ENCODE data around the gene CACNB2.

The CACNB2 gene

GRCh38 chr10:18261063-18261610 lies 120.9 kb downstream of the CACNB2 start:
- H2BK120ac ChIP-seq (ENCODE audit: low read depth, low read length), result no peak overlapping the region
- H2BK5ac ChIP-seq (ENCODE audit: low read depth, low read length, poor library complexity, severe bottlenecking), result no peak overlapping the region
- no peak overlapping the region for H3K14ac ChIP-seq (ENCODE audit: low read length in 2 of 2)
- no peak overlapping the region for H2BK15ac ChIP-seq (ENCODE audit: low read depth, poor library complexity, severe bottlenecking)
- H3K27me3 ChIP-seq (ENCODE audit: control insufficient read depth in 1 of 2, insufficient read depth in 1 of 2, low read length in 2 of 2), result no peaks in the 10 kb centered on the region
- H4K91ac ChIP-seq (ENCODE audit: low read length), result no peak overlapping the region
- H3K9ac ChIP-seq (ENCODE audit: low read length), result peak overlapping the region; percentile 55
- H4K8ac ChIP-seq (ENCODE audit: low read length), result no peak overlapping the region
- no peak overlapping the region for H3K18ac ChIP-seq (ENCODE audit: low read depth in 1 of 2, low read length in 2 of 2)
- DNase-seq, result no peak
- H2AFZ ChIP-seq (ENCODE audit: low read depth, low read length), result no peak overlapping the region
- no peak overlapping the region for H2BK12ac ChIP-seq (ENCODE audit: low read length in 2 of 2)
- no peaks in the 10 kb centered on the region for H3K4me1 ChIP-seq (ENCODE audit: control insufficient read depth, insufficient read depth, low read depth, low read length)
- H3K27ac ChIP-seq (ENCODE audit: low read length, poor library complexity, severe bottlenecking), result no peak overlapping the region
- WGBS, result 78% methylated on average over 15 of the region's 15 CpGs
- H3K79me1 ChIP-seq (replicated peaks; ENCODE audit: low read length, poor library complexity, severe bottlenecking), result no peaks in the 10 kb centered on the region
- no peaks in the 10 kb centered on the region for H3K36me3 ChIP-seq (ENCODE audit: control insufficient read depth in 1 of 2, insufficient read depth in 2 of 2, low read depth in 1 of 2, low read length in 2 of 2)
- no peak overlapping the region for H3K4me2 ChIP-seq (ENCODE audit: low read length, poor library complexity, severe bottlenecking)
- no peak overlapping the region for H3K4ac ChIP-seq (ENCODE audit: low read depth in 1 of 2, low read length in 2 of 2)
- peak overlapping the region in 1 of 2 experiments; percentile 59 for H3K4me3 ChIP-seq (ENCODE audit: insufficient read depth in 1 of 2, low read depth in 1 of 2, low read length in 2 of 2)
- H3K9me3 ChIP-seq (ENCODE audit: control insufficient read depth, low read length), result no peaks in the 10 kb centered on the region
- H3K23ac ChIP-seq (ENCODE audit: low read length in 2 of 2), result no peak overlapping the region
- H2AK5ac ChIP-seq (ENCODE audit: low read length, severe bottlenecking), result no peak overlapping the region

- Histone ChIP-seq H4K91ac (ENCODE audit: low read length) (no peak overlapping the region), H3K18ac (ENCODE audit: low read depth in 1 of 2, low read length in 2 of 2) (no peak overlapping the region), H3K36me3 (ENCODE audit: control insufficient read depth in 1 of 2, insufficient read depth in 2 of 2, low read depth in 1 of 2, low read length in 2 of 2) (no peaks in the 10 kb centered on the region), H3K14ac (ENCODE audit: low read length in 2 of 2) (no peak overlapping the region), H3K9me3 (ENCODE audit: control insufficient read depth, low read length) (no peaks in the 10 kb centered on the region), H3K27me3 (ENCODE audit: control insufficient read depth in 1 of 2, insufficient read depth in 1 of 2, low read length in 2 of 2) (no peaks in the 10 kb centered on the region), H2BK5ac (ENCODE audit: low read depth, low read length, poor library complexity, severe bottlenecking) (no peak overlapping the region), H3K9ac (ENCODE audit: low read length) (peak overlapping the region; percentile 40), H3K4me2 (ENCODE audit: low read length, poor library complexity, severe bottlenecking) (no peak overlapping the region), H2AFZ (ENCODE audit: low read depth, low read length) (no peak overlapping the region), H3K4ac (ENCODE audit: low read depth in 1 of 2, low read length in 2 of 2) (no peak overlapping the region), H3K23ac (ENCODE audit: low read length in 2 of 2) (no peak overlapping the region), H3K4me1 (ENCODE audit: control insufficient read depth, insufficient read depth, low read depth, low read length) (no peaks in the 10 kb centered on the region), H3K4me3 (ENCODE audit: insufficient read depth in 1 of 2, low read depth in 1 of 2, low read length in 2 of 2) (no peak overlapping the region), H4K8ac (ENCODE audit: low read length) (no peak overlapping the region), H2BK15ac (ENCODE audit: low read depth, poor library complexity, severe bottlenecking) (no peak overlapping the region), H2AK5ac (ENCODE audit: low read length, severe bottlenecking) (no peak overlapping the region), H3K79me1 (replicated peaks; ENCODE audit: low read length, poor library complexity, severe bottlenecking) (no peaks in the 10 kb centered on the region), H2BK120ac (ENCODE audit: low read depth, low read length) (no peak overlapping the region), H2BK12ac (ENCODE audit: low read length in 2 of 2) (no peak overlapping the region), H3K27ac (ENCODE audit: low read length, poor library complexity, severe bottlenecking) (no peak overlapping the region)
- WGBS, result 92% methylated on average over 5 of the region's 5 CpGs
- no peak for DNase-seq
These were observed 121.6 kb downstream of the CACNB2 start for GRCh38 chr10:18261768-18262231.

GRCh38 chr10:18264466-18265050 lies 124.3 kb downstream of the CACNB2 start:
- no peaks in the 10 kb centered on the region for H3K36me3 ChIP-seq (ENCODE audit: control insufficient read depth in 1 of 2, insufficient read depth in 2 of 2, low read depth in 1 of 2, low read length in 2 of 2)
- no peak overlapping the region for H3K4ac ChIP-seq (ENCODE audit: low read depth in 1 of 2, low read length in 2 of 2)
- no peak overlapping the region for H3K27ac ChIP-seq (ENCODE audit: low read length, poor library complexity, severe bottlenecking)
- 78% methylated on average over 4 of the region's 5 CpGs for WGBS
- no peak overlapping the region for H3K14ac ChIP-seq (ENCODE audit: low read length in 2 of 2)
- no peaks in the 10 kb centered on the region for H3K4me1 ChIP-seq (ENCODE audit: control insufficient read depth, insufficient read depth, low read depth, low read length)
- H4K91ac ChIP-seq (ENCODE audit: low read length), result no peak overlapping the region
- H3K79me1 ChIP-seq (replicated peaks; ENCODE audit: low read length, poor library complexity, severe bottlenecking), result no peaks in the 10 kb centered on the region
- no peak overlapping the region for H3K4me3 ChIP-seq (ENCODE audit: insufficient read depth in 1 of 2, low read depth in 1 of 2, low read length in 2 of 2)
- H4K8ac ChIP-seq (ENCODE audit: low read length), result no peak overlapping the region
- no peak overlapping the region for H3K18ac ChIP-seq (ENCODE audit: low read depth in 1 of 2, low read length in 2 of 2)
- H2AFZ ChIP-seq (ENCODE audit: low read depth, low read length), result no peak overlapping the region
- H3K9me3 ChIP-seq (ENCODE audit: control insufficient read depth, low read length), result no peaks in the 10 kb centered on the region
- no peaks in the 10 kb centered on the region for H3K27me3 ChIP-seq (ENCODE audit: control insufficient read depth in 1 of 2, insufficient read depth in 1 of 2, low read length in 2 of 2)
- H3K9ac ChIP-seq (ENCODE audit: low read length), result no peak overlapping the region
- H2AK5ac ChIP-seq (ENCODE audit: low read length, severe bottlenecking), result no peak overlapping the region
- no peak overlapping the region for H3K4me2 ChIP-seq (ENCODE audit: low read length, poor library complexity, severe bottlenecking)
- no peak overlapping the region for H3K23ac ChIP-seq (ENCODE audit: low read length in 2 of 2)
- DNase-seq, result no peak
- no peak overlapping the region for H2BK5ac ChIP-seq (ENCODE audit: low read depth, low read length, poor library complexity, severe bottlenecking)
- H2BK15ac ChIP-seq (ENCODE audit: low read depth, poor library complexity, severe bottlenecking), result no peak overlapping the region
- no peak overlapping the region for H2BK120ac ChIP-seq (ENCODE audit: low read depth, low read length)
- H2BK12ac ChIP-seq (ENCODE audit: low read length in 2 of 2), result no peak overlapping the region

- H2AK5ac ChIP-seq (ENCODE audit: low read length, severe bottlenecking), result no peak overlapping the region
- no peaks in the 10 kb centered on the region for H3K4me1 ChIP-seq (ENCODE audit: control insufficient read depth, insufficient read depth, low read depth, low read length)
- no peak overlapping the region for H3K9ac ChIP-seq (ENCODE audit: low read length)
- no peak overlapping the region for H3K4me2 ChIP-seq (ENCODE audit: low read length, poor library complexity, severe bottlenecking)
- no peak overlapping the region for H3K23ac ChIP-seq (ENCODE audit: low read length in 2 of 2)
- no peak overlapping the region for H3K14ac ChIP-seq (ENCODE audit: low read length in 2 of 2)
- no peaks in the 10 kb centered on the region for H3K36me3 ChIP-seq (ENCODE audit: control insufficient read depth in 1 of 2, insufficient read depth in 2 of 2, low read depth in 1 of 2, low read length in 2 of 2)
- no peak overlapping the region for H4K91ac ChIP-seq (ENCODE audit: low read length)
- H2BK120ac ChIP-seq (ENCODE audit: low read depth, low read length), result no peak overlapping the region
- no peak overlapping the region for H2BK5ac ChIP-seq (ENCODE audit: low read depth, low read length, poor library complexity, severe bottlenecking)
- H3K9me3 ChIP-seq (ENCODE audit: control insufficient read depth, low read length), result no peaks in the 10 kb centered on the region
- H3K18ac ChIP-seq (ENCODE audit: low read depth in 1 of 2, low read length in 2 of 2), result no peak overlapping the region
- no peak overlapping the region for H3K4ac ChIP-seq (ENCODE audit: low read depth in 1 of 2, low read length in 2 of 2)
- no peak overlapping the region for H2BK15ac ChIP-seq (ENCODE audit: low read depth, poor library complexity, severe bottlenecking)
- DNase-seq, result no peak
- no peaks in the 10 kb centered on the region for H3K27me3 ChIP-seq (ENCODE audit: control insufficient read depth in 1 of 2, insufficient read depth in 1 of 2, low read length in 2 of 2)
- no peak overlapping the region for H2BK12ac ChIP-seq (ENCODE audit: low read length in 2 of 2)
- no peak overlapping the region for H4K8ac ChIP-seq (ENCODE audit: low read length)
- no peak overlapping the region for H2AFZ ChIP-seq (ENCODE audit: low read depth, low read length)
- no peak overlapping the region for H3K4me3 ChIP-seq (ENCODE audit: insufficient read depth in 1 of 2, low read depth in 1 of 2, low read length in 2 of 2)
- no peaks in the 10 kb centered on the region for H3K79me1 ChIP-seq (replicated peaks; ENCODE audit: low read length, poor library complexity, severe bottlenecking)
- WGBS, result 63% methylated on average over 1 of the region's 3 CpGs
- no peak overlapping the region for H3K27ac ChIP-seq (ENCODE audit: low read length, poor library complexity, severe bottlenecking)
These were observed 127.8 kb downstream of the CACNB2 start for GRCh38 chr10:18268005-18268404.

All from mesenchymal stem cell (in vitro differentiated cells and primary cell).